ENCODE measurements around the gene PPM1A.

DNA sequence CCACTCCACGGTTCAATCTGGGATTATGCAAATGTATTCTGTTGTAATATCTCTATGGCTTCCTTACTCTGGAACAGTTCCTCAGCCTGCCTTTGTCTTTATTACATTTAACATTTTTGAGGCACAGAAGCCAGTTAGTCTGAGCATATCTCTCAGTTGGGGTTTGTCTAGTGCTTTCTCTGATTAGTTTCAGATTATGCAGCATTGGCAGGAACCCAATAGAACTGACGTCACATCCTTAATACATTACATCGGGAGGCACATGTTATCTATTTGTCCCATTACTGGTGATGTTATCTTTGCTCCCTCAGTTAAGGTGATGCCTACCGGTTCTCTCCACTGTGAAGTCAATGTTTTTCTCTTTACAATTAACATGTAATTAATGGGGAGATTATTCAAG, 62.4 kb downstream of the PPM1A start:
- no peak for TF ChIP-seq RARB (CRISPR knock-in tag; IDR thresholded peaks at IDR 0.05)
- TF ChIP-seq, protein P1, sequence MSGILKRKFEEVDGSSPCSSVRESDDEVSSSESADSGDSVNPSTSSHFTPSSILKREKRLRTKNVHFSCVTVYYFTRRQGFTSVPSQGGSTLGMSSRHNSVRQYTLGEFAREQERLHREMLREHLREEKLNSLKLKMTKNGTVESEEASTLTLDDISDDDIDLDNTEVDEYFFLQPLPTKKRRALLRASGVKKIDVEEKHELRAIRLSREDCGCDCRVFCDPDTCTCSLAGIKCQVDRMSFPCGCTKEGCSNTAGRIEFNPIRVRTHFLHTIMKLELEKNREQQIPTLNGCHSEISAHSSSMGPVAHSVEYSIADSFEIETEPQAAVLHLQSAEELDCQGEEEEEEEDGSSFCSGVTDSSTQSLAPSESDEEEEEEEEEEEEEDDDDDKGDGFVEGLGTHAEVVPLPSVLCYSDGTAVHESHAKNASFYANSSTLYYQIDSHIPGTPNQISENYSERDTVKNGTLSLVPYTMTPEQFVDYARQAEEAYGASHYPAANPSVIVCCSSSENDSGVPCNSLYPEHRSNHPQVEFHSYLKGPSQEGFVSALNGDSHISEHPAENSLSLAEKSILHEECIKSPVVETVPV (CRISPR knock-in tag; IDR thresholded peaks at IDR 0.05): peak; percentile 52; the same call in 1 of the 2 replicates

Measured in SK-N-SH treated with all-trans-retinoic acid at 6 μM for 48 hours (cell line).